ENCODE data around the gene PARP12. TPM values are rescaled to one million over a fixed set of nuclear protein-coding genes. Genes with fewer than 3 reads are reported as not detected.

Gene PARP12
- total and polyA plus RNA-seq, 2 experiments from 2014 or later = 5.4 to 11.0 TPM

DNA sequence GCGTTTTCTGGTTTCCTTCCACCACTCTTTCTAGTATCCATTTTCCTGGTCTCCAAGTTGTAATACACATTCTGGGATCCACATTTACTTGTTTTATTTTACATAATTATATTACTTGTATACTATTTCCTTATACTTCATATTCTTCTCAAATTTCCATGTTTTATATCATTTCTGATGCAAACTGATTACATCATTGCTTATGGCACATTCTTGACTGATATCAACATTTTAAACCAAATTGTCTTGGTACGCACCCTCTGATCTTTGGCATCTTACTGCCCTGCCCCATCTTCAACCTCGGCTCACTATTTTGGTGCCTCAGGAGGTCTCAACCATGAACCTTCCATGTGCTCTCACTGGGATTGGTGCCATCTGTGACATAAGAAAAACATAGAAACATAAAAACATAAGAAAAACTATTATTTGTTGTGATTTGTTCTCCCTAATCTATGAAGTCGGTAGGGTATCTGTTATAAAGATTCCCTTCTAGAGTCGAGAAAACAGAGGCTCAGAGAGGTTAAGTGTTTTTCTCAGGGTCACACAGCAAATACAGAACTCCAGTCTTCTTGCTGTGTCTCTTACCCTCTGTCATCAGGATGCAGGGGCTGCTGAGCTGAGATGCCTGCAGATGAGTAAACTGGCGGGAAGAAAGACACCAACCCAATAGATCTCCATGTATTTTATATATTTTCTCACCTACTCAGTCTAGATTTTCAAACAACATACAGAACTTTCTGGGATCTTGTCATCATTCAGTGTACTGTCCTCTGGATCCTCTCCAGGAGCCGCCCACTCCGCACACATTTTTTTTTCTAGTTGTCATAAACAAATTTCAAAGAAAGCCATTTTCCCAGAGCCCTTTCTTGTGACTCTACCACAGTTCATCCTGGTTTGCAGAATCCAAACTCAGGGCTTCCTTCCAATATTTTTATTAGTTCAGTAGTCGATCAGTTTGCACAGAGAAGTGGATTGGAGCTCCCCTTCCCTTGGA, 79.5 kb downstream of the PARP12 start:
- TF ChIP-seq EZH2phosphoT487 (IDR thresholded peaks at IDR 0.05; ENCODE audit: insufficient read depth, low read depth) = no peak
- TF ChIP-seq EZH2 (IDR thresholded peaks at IDR 0.05; ENCODE audit: insufficient read depth, poor library complexity, severe bottlenecking) = no peak
- no peaks in the 10 kb centered on the region for H3K9me3 ChIP-seq (ENCODE audit: low read depth)
- no peaks in the 10 kb centered on the region for H4K20me1 ChIP-seq (ENCODE audit: insufficient read depth)
- no peaks in the 10 kb centered on the region for H3K27me3 ChIP-seq (replicated peaks; ENCODE audit: insufficient read depth)
- WGBS, 2 experiments (ENCODE audit: low coverage in 1 of 2, low lambda C conversion rate in 2 of 2, missing lambda C conversion rate in 2 of 2) = 52 to 55% methylated on average over 9 of the region's 9 CpGs
- DNase-seq = peak; percentile 68
- H3K4me3 ChIP-seq = no peak overlapping the region
- H3K36me3 ChIP-seq (ENCODE audit: low read depth) = no peaks in the 10 kb centered on the region
- H3K4me1 ChIP-seq (ENCODE audit: insufficient read depth) = no peaks in the 10 kb centered on the region
- no peaks in the 10 kb centered on the region for H3K79me2 ChIP-seq (ENCODE audit: insufficient read depth)
- no peaks in the 10 kb centered on the region for H3F3A ChIP-seq (ENCODE audit: insufficient read depth)
- no peak overlapping the region for H2AFZ ChIP-seq
- no peaks in the 10 kb centered on the region for H3K9me2 ChIP-seq (ENCODE audit: insufficient read depth)
- in situ Hi-C loops (cut with MboI) = loop anchor here (25.0 kb wide), 1 partner anchor 196 kb away; the partner anchor contains the start of gene HIPK2
- no peak overlapping the region for H3K4me2 ChIP-seq (ENCODE audit: unreplicated experiment)
- no peak overlapping the region for H3K9ac ChIP-seq
- H3K27ac ChIP-seq = no peak overlapping the region

DNA sequence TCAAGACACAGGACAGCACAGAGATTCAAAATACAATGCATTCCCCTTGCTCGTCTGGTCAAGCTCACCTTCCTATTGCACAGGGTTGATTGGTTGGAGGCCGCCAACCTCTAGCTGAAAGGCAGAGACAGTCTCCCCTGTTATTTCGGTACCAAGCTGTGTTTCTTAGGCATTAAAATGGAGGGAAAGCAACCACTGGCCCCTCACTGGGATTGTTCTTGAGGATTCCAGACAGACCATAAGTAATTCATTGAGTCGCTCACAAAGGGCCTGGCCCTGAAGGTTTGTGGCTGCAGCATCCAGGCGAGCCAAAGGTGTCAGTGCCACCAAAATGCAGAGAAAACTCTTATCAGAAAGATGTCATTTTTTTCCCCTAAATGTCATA, 81.2 kb downstream of the PARP12 start:
- no peak for TF ChIP-seq EZH2 (IDR thresholded peaks at IDR 0.05; ENCODE audit: insufficient read depth, poor library complexity, severe bottlenecking)
- TF ChIP-seq EZH2phosphoT487 (IDR thresholded peaks at IDR 0.05; ENCODE audit: insufficient read depth, low read depth) = no peak
- no peak for DNase-seq

DNA sequence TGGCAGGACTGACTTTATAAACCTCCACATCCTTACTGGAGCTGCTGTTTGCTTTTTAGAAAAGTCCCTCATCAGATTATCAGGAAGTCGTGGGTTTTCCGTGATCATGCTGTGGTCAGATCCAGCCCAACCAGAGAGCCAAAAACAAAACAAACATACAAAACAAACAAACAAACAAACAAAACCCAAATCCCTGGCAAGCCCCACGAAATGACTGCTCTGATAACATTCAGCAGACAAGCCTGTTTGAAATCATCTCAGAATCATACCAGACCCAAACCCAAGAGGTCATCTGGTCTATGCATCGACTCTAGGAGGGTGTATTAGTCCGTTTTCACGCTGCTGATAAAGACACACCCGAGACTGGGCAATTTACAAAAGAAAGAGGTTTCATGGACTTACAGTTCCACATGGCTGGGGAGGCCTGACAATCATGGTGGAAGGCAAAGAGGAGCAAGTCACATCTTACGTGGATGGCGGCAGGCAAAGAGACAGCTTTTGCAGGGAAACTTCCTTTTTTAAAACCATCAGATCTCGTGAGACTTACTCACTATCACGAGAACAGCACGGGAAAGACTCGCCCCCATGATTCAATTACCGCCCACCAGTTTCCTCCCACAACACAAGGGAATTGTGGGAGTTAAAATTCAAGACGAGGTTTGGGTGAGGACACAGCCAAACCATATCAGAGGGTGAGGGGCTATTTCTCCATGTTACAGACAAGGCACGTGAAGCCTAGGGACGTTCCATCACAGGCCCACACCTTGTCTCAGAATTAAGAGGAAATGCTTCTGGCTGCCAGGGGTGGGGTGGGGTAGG, 85.7 kb downstream of the PARP12 start:
- in situ Hi-C loops (cut with MboI) = loop anchor here (25.0 kb wide), 1 partner anchor 190 kb away; the partner anchor contains the start of gene HIPK2
- 85 to 86% methylated on average over 17 of the region's 17 CpGs for WGBS, 2 experiments (ENCODE audit: low coverage in 1 of 2, low lambda C conversion rate in 2 of 2, missing lambda C conversion rate in 2 of 2)
- H3K4me3 ChIP-seq = no peak overlapping the region

More for the DNA sequence above, 81.2 kb downstream of the PARP12 start:
- Histone ChIP-seq H3K79me2 (ENCODE audit: insufficient read depth) (no peaks in the 10 kb centered on the region), H3F3A (ENCODE audit: insufficient read depth) (no peaks in the 10 kb centered on the region), H3K9me2 (ENCODE audit: insufficient read depth) (no peaks in the 10 kb centered on the region), H2AFZ (no peak overlapping the region), H3K9ac (no peak overlapping the region), H4K20me1 (ENCODE audit: insufficient read depth) (no peaks in the 10 kb centered on the region), H3K36me3 (ENCODE audit: low read depth) (no peaks in the 10 kb centered on the region), H3K4me1 (ENCODE audit: insufficient read depth) (no peaks in the 10 kb centered on the region), H3K9me3 (ENCODE audit: low read depth) (no peaks in the 10 kb centered on the region), H3K4me2 (ENCODE audit: unreplicated experiment) (no peak overlapping the region), H3K27ac (no peak overlapping the region), H3K4me3 (no peak overlapping the region), H3K27me3 (replicated peaks; ENCODE audit: insufficient read depth) (no peaks in the 10 kb centered on the region)
- 84 to 86% methylated on average over 5 of the region's 5 CpGs for WGBS, 2 experiments (ENCODE audit: low coverage in 1 of 2, low lambda C conversion rate in 2 of 2, missing lambda C conversion rate in 2 of 2)
- in situ Hi-C loops (cut with MboI) = loop anchor here (25.0 kb wide), 1 partner anchor 194 kb away; the partner anchor contains the start of gene HIPK2

More for the DNA sequence above, 85.7 kb downstream of the PARP12 start:
- H4K20me1 ChIP-seq (ENCODE audit: insufficient read depth) = no peaks in the 10 kb centered on the region
- H3K27me3 ChIP-seq (replicated peaks; ENCODE audit: insufficient read depth) = peaks cover 12% of the 10 kb centered on the region
- DNase-seq = no peak
- H2AFZ ChIP-seq = no peak overlapping the region
- no peaks in the 10 kb centered on the region for H3K36me3 ChIP-seq (ENCODE audit: low read depth)
- H3K9me3 ChIP-seq (ENCODE audit: low read depth) = no peaks in the 10 kb centered on the region
- no peak overlapping the region for H3K27ac ChIP-seq
- H3K79me2 ChIP-seq (ENCODE audit: insufficient read depth) = no peaks in the 10 kb centered on the region
- H3K9ac ChIP-seq = no peak overlapping the region
- H3K4me2 ChIP-seq (ENCODE audit: unreplicated experiment) = no peak overlapping the region
- TF ChIP-seq EZH2phosphoT487 (IDR thresholded peaks at IDR 0.05; ENCODE audit: insufficient read depth, low read depth) (no peak), EZH2 (IDR thresholded peaks at IDR 0.05; ENCODE audit: insufficient read depth, poor library complexity, severe bottlenecking) (no peak)
- no peaks in the 10 kb centered on the region for H3K4me1 ChIP-seq (ENCODE audit: insufficient read depth)
- H3F3A ChIP-seq (ENCODE audit: insufficient read depth) = no peaks in the 10 kb centered on the region
- no peaks in the 10 kb centered on the region for H3K9me2 ChIP-seq (ENCODE audit: insufficient read depth)

All from GM23248 (cell line).